HG03135 (cell line): ENCODE data around the gene GIGYF1.
"Not testable (repeated sequence)": the region's sequence is repeated elsewhere in the genome, so short reads cannot be mapped to it uniquely, and the experiment has no call there.

Source experiments
- ATAC-seq: cut with Tn5 transposase; IDR thresholded peaks from one replicate; pipeline ENCODE4 v1.9.1; 2021; ENCODE audit warnings: mild to moderate bottlenecking, moderate library complexity; ENCODE audit not compliant: unreplicated experiment

Gene GIGYF1

DNA sequence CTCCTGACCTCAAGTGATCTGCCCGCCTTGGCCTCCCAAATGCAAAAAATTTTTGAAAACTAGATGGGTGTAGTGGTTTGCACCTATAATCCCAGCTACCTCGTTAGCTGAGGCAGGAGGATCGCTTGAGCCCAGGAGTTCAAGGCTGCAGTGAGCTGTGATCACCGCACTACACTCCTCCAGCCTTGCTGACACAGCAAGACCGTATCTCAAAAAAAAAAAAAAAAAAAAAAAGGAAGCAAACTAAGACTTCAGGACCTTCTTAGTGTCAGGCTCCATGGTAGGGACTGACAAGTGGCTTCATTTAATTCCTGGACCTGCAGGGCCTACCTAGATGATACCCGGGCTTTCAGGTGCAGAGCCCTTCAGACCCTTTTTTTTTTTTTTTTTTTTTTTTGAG lies 14.3 kb upstream of the GIGYF1 start:
- no peak for ATAC-seq

DNA sequence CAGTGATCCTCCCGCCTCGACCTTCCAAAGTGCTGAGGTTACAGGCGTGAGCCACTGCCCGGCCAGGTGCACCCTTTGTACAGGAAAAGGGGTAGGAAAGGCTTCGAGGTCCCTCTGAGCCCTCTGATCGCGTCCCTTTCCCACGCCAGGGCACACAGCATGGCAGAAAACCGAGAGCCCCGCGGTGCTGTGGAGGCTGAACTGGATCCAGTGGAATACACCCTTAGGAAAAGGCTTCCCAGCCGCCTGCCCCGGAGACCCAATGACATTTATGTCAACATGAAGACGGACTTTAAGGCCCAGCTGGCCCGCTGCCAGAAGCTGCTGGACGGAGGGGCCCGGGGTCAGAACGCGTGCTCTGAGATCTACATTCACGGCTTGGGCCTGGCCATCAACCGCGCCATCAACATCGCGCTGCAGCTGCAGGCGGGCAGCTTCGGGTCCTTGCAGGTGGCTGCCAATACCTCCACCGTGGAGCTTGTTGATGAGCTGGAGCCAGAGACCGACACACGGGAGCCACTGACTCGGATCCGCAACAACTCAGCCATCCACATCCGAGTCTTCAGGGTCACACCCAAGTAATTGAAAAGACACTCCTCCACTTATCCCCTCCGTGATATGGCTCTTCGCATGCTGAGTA lies 12.7 kb upstream of the GIGYF1 start:
- ATAC-seq: no peak

DNA sequence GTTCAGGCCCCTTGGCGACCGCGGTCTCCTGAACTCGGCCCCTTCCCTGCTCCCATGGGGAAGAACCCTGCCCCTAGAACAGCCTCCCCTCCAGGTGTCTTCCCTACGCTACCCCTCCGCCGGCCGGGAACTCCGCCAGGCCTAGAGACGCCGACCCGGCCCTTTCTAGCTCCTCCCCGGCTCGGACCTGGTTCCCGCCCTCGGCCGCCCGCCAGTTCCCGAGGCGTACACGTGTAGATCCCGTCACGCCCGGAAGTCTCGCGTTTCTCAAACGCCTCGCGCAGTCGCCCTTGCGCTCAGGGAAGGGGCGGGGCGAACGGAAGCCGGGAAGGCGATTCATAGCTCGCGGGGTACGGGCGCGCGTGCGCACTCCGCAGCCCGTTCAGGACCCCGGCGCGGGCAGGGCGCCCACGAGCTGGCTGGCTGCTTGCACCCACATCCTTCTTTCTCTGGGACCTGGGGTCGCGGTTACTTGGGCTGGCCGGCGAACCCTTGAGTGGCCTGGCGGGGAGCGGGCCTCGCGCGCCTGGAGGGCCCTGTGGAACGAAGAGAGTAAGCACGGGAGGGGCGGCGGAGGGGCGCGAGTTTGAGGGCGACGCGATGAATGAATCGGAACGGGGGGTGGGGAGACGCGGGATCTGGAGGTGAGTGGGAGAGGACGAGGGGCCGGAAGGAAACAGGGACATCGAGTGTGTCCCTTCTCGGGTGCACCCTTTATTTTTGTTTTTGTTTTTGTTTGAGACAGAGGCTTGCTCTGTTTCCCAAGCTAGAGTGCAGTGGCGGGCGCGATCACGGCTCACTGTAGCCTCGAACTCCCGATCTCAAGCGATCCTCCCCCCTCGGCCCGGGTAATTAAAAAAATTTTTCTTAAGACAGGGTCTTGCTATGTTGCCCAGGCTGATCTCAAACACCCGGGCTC lies 12.0 kb upstream of the GIGYF1 start, which contains the start of gene POP7:
Gene POP7 (plus strand): TSS at position 369 of the 919 bp plus-strand sequence. CDS start 710 bp downstream, outside the sequence.
- ATAC-seq: peak; percentile 84

DNA sequence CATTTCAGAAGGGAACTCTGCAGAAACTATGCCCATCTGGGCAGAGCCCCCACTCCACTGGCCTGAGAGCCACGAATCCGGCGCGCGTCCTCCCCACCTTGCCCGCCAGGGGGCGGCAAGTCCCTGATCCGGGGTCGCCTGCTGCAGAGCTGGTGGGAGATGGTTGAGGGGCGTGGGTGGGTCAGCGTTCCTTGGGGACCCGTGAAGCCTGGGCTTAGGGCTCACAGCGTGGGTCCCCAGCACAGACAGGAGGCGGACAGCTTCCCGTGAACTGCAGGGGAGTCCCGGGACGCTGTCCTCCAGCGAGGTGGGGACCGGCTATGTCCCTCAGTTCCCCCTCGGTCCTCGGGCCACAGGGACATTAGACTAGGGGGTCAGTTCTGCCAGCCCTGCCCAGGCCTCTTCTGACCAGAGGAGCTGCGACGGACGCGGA lies 11.3 kb upstream of the GIGYF1 start:
- peak; percentile 48 for ATAC-seq

DNA sequence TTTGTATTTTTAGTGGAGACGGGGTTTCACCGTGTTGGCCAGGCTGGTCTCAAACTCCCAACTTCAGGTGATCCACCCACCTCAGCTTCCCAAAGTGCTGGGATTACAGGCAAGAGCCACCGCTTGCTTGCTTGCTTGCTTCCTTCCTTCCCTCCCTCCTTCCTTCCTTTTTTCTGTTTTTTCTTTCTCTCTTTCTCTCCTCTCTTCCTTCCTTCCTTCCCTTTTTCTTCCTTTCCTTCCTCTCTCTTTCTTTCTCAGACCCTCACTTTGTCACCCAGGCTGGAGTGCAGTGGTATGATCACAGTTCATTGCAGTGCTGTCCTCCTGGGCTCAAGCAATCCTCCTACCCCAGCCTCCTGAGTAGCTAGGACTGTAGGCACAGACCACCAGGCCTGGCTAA lies 7.0 kb upstream of the GIGYF1 start:
- not testable (repeated sequence) for ATAC-seq

DNA sequence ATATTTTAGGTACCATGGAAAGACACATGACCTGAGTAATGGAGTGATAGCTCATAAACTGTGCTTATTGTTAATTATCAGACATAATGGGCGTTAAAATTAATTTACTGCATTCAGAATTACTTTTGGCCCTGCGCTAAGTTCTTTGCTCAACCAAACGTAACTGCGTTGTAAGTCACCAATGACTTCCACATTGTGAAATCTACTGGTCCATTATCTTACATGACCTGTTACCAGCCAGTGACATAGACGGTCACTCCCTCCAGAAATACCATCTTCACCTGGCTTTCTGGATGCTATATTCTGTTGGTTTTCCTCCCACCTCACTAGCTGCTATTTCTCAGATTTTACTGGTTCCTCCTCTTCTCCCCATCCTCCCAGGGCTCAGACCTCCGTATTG lies 5.0 kb upstream of the GIGYF1 start:
- no peak for ATAC-seq

DNA sequence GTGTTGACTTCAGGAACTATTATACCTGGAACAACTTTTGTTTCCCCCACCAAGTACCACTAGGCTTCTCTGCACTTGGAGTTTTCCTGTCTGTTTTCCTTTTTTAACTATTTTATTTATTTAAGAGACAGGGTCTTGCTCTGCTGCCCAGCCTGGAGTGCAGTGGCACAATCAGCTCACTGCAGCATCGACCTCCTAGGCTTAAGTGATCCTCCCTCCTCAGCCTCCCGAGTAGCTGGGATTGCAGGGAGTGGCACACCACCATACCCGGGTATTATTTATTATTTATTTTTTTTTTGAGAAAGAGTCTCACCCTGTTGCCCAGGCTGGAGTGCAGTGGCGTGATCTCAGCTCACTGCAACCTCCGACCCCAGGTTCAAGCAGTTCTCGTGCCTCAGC lies 2.1 kb upstream of the GIGYF1 start:
- ATAC-seq: no peak

DNA sequence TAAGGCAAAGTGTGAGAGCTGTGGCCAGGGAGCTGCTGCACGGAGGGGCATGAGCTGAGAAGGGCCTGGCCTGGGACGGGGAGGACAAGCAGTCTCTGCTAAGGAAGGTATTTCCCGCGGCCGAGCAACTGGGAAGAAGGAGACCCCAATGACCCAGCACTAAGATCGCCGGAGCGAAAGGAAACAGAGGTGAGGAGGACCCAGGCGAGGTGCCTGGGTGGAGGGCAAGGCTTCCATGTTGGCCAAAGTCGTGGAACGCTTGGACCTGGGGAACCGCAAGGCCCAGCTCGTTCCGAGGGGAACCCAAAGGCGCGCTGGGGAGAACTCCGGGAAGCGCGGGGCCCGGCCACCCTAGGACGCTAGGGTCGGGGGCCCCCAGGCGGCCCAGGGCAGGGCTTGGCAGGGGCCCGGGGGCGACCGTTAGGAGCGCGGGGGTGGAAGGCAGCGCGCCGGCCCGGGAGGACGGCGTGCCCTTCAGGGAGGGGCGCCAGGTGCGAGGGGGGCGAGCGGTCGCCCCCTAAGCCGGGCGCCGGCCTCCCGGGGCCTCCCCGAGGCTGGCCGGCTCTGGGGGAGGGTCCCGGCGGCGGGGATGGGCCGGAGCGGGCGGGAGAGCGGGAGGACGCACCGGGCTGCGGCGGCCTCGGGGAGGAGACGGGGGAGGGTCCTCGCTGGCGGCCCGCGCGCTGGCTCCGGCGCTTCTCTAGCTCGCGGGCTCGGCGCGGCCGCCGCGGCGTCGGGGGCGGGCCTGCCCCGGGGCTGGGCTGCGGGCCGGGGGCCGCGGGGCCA lies 545 bp downstream of the GIGYF1 start:
- ATAC-seq: peak; percentile 14

DNA sequence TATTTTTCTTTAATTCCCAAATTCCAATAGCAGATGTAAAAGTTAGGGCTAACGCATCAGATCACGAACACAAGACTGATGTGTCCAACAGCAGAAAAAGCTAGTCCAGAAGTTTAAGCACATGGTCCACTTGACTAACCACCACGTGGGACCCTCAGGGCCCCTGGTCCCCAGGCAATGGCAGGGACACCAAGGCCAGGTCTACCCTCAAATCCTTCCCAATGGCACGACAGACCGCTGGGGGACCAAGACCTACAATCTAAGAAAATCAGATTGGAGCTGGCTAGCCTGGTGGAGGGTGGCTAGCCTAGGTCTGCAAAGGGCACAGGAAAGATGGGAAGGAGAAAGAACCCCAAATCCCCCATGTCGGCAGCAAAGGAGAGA lies 1.5 kb downstream of the GIGYF1 start:
- no peak for ATAC-seq

DNA sequence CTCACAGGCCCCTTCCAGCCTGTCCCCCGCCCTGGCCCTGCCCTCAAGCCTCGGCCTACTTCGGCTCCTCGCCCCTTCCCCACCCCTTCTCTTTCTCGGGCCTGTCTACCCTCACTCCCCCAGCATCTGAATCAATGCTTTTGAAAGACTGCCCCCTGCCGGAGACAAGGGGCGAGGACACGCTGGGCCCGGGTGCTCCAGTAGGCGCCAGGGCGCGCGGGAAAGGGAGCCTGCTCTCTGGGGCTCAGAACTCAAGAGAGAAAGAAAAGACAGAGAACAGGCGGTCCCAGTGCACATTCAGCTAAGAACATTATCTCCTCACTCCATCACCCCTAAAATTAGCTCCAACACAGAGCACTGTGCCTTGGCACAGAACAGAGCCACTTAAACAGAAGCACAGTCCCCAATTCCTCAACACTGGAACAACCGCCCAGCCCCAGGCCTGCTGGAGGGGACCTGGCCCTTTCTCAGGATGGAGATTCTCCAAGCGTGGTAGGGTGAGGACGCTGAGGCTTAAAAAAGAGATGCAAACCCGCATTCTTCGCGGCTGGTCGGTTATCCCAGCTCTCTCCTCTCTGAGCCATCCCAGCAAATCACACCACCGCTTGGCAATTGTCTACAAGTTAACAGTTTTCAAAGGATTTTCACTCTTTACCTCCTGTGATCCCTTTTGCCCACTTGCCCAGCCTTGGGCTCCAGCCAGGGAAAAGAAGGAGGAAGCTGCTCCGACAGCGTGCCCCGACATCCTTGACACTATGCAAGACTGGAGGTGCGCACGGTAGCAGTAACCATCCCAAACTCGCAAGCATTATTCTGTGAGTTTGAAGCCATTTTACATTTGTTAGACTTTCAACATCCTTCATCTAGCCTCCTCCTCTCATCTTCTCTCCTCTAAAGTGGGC lies 2.1 kb downstream of the GIGYF1 start:
- peak; percentile 36 for ATAC-seq

DNA sequence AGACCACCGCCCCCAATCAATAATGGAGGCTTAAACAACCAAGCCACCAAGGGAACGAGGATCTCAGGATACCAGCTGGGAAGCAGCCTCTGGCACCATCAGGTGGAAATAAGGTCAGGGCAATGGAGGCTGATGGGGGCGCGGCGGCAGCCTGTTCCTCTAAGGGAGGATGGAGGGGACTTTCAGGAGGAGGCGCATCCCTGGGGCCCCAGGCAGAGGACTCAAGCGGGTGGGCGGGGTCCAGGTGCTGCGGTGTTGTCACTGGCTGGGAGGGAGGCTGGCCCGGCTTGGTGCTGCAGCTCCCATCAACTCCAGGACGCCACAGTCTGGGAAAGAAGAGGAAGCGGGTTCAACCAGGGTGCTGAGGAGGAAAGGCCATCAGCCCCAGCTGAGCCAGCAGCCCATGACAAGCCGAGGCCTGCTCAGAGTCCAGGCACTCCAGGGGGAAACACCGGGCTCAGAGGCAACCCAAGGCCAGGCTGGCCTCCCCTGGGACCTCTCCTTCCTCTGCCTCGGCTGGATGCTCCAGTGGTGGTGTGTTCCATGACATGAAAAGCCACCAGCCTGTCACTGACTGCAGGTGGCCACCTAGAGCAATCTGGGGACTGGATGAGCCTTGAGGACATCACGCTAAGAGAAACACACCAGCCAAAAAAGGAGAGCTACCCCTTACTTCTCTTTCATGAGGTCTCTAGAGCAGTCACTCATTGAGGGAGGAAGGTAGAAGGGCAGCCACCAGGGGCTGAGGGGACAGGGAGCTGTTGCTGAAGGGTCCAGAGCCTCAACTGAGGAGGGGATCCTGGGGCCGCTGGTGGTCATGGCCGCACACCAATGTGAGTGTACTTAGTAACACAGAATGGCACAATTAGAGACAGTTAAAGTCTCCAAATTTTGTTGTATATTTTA lies 4.6 kb downstream of the GIGYF1 start:
- ATAC-seq: no peak

DNA sequence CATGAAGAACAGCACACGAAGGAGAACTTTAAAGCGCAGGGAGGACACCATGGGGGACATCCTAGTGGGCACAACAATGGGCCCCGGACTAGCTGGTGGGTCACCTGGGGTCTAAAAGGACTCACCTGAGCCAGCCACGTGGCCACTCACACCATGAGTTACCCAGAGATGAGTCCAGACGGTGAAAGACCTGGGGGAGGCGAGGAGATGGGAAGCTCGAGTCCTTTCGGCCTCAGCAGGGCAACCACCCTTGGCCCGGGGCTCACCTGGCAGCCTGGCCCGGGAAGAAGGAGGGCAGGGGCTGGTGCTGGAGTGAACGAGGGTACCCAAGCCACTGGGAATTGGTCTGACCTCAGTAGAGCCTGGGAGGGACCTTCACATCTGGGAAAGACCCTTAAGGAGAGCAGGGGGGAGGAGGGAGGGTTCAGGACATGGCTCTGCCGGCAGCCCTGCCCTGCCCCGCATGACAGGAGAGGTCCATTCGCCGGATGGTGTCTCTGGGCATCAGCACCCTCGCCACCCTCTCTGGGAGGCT lies 5.7 kb downstream of the GIGYF1 start:
- no peak for ATAC-seq

DNA sequence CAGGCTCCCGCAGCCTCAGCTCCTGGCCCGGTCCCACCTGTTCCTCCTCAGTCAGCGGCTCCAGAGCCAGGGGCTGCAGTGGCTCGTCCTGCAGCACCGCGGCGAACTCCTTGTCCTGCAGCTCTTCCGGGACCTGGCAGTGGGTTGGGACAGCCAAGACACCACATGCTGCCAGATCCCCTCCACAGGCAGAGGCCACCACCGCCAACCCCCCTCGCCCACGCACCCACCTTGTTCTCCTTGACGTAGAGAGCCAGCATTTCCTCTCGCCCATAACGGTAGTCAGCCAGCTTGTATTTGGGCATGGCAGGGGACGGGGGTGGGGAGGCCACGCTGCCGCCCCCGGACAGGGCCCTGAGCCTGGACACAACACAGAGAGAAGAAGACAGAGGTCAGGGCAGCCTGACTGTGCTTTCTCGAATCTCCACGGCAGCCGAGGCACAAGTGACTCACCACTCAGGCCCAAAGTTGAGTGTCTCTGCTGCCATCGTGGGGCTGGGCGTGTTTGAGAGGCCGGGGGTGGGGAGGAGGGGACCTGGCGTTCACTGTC lies 6.2 kb downstream of the GIGYF1 start:
- ATAC-seq: no peak

DNA sequence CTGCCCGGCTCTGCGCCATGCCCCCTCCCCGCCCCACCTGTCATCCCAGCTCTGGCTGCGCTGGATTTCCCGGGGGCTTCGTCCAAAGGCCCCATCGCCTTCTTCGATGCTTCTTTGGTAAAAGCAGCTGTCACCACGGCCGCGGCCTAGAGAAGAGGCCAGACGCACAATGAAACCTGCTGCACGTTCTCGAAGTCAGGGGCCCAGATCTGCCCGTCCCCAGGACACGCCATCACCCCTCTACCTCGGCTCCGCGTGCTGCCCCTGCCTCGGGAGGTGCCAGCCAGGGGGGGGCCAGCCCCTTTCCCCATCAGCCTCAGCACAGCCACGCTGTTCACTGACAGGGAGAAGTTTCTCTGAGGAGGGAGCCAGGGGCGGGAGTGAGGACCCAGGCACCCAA lies 6.8 kb downstream of the GIGYF1 start:
- no peak for ATAC-seq

DNA sequence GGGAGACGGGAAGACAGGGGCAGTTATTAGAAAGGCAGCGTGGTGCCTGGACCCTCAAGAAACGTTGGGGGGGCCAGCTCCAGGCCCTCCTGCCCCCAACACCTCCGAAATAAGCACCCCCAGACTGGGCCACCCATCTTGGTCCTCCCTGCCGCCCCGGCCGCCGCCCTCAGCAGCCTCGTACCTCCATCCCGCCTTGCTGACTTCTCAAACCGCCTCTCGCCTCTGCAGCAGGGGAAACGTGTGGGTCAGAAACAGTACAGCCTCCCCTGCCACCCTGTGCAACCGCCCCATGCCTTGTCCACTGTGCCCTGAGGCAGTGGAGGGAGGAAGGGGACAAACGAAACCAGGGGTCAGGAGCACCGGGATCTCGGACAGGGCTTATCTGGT lies 7.2 kb downstream of the GIGYF1 start:
- no peak for ATAC-seq

DNA sequence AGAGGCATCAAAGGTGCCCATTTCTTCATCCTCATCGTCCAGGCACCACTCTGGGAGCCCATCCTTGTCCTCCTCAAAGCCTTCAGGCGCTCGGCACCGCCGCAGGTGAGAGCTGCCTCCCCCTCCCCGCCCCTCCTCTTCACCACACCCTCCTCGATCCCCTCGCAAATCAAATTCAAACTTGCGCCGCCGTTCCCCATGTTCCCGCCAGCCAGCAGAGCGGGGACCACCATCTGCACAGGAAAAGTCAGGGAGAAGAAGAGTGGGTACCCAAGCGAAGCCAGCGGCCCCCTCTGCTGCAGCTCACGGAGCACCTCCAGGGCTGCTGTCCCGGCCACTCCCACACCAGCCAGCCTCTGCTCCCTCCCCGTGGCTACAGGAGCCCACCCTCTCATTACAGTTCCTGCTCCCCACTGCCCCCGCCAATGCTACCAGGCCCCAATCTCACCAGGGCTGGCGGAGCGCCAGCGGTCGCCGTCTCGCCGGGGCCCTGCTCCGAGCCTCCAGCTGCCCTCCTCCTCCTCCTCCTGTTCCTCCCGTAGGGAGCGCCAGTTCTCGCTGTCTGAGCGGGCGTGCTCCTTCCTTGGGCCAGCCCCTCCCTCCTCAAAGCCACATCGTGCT lies 7.7 kb downstream of the GIGYF1 start:
- ATAC-seq: no peak

DNA sequence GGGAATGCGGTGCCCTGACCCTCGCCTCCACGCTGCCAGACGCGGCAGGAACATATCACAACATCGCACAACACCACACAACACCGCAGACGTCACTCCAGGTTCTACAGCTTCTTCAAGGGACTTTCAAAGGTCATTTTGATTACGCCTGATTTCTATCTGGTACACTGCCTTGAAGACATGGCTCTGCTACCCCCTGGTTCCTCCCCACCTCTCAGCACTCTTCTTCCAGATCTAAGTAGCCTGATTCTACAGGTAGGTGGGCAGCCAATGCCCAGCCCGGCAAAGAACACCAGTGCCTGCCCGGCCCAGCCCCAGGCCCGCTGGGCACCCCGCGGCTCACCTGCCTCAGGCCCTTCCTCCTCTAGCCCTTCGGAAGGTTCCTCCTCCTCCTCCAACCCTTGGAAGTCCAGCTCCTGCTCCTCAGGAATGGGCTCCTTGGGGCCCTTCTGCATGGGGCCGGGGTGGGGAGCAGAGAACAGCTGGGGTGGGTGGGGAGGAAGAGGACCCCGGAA lies 8.4 kb downstream of the GIGYF1 start:
- no peak for ATAC-seq

DNA sequence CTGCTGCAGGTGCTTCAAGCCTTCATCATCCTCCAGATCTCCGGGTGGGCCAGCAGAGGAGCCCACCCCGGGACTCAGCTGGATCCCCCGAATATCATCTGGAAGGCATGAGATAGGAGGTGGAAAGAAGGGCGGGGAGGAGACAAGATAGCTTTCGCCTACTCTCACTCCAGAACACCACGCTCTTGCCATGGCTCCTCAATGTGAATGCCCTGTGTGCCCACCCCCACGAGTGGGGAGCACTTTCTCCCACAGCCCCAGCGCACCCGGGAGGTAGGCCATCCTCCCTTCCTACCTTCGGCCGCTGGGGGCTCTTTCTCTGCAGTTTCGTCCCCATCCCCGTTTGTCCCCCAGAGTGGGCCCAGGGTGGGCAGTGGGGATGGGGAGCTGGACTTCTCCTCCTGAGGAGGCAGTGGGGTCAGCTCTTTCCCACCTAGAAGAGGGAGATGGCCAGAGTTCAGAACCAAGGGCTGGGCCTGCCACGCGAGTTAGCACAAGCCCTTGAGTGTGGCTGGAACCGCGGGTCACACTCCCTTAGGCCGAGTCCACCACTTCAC lies 8.9 kb downstream of the GIGYF1 start:
- no peak for ATAC-seq
